SK-N-SH treated with all-trans-retinoic acid at 6 μM for 48 hours (cell line): ENCODE measurements around the gene PRRG2.

ENCODE experiments used
- ARNTL ChIP-seq: fragments of 450-650 bp; formaldehyde crosslinking; IDR thresholded peaks from 2 replicates; pipeline ENCODE4 v1.5.0; 2020; ENCODE audit warnings: low read depth, mild to moderate bottlenecking, moderate library complexity, borderline replicate concordance
- CREB5 ChIP-seq: fragments of 250-450 bp; sonication (Bioruptor Pico); IDR thresholded peaks from 2 replicates; pipeline ENCODE4 v1.5.1; 2020; ENCODE audit warnings: low read depth, mild to moderate bottlenecking, moderate library complexity
- CSRNP3 ChIP-seq: fragments of 250-450 bp; sonication (Bioruptor Pico); IDR thresholded peaks from 2 replicates; pipeline ENCODE4 v1.5.1; 2021; ENCODE audit warnings: mild to moderate bottlenecking, moderate library complexity
- ESRRG ChIP-seq: fragments of 250-450 bp; sonication (Bioruptor Pico); IDR thresholded peaks from 2 replicates; pipeline ENCODE4 v1.6.1; 2021; ENCODE audit warnings: mild to moderate bottlenecking
- GLIS3 ChIP-seq: fragments of 250-450 bp; sonication (Bioruptor Pico); IDR thresholded peaks from 2 replicates; pipeline ENCODE4 v1.5.0; 2020; ENCODE audit warnings: mild to moderate bottlenecking, moderate library complexity
- POU6F1 ChIP-seq: fragments of 250-450 bp; sonication (Bioruptor Pico); IDR thresholded peaks from 2 replicates; pipeline ENCODE4 v1.8.0; 2021; ENCODE audit warnings: low read depth, mild to moderate bottlenecking, moderate library complexity, borderline replicate concordance
- PPARA ChIP-seq: fragments of 250-450 bp; sonication (Bioruptor Pico); IDR thresholded peaks from 2 replicates; pipeline ENCODE4 v1.5.0; 2020; ENCODE audit warnings: mild to moderate bottlenecking, borderline replicate concordance
- RARB ChIP-seq: fragments of 250-450 bp; sonication (Bioruptor Pico); IDR thresholded peaks from 2 replicates; pipeline ENCODE4 v1.8.0; 2021; ENCODE audit warnings: mild to moderate bottlenecking, moderate library complexity
- ZFP3 ChIP-seq: fragments of 250-450 bp; sonication (Bioruptor Pico); IDR thresholded peaks from 2 replicates; pipeline ENCODE4 v1.5.0; 2020; ENCODE audit warnings: mild to moderate bottlenecking, moderate library complexity
- ZFP30 ChIP-seq: fragments of 450-650 bp; formaldehyde crosslinking; IDR thresholded peaks from 2 replicates; pipeline ENCODE4 v1.5.0; 2022; ENCODE audit warnings: mild to moderate bottlenecking, moderate library complexity
- ZNF565 ChIP-seq: fragments of 450-650 bp; formaldehyde crosslinking; conservative IDR thresholded peaks from 2 replicates; pipeline ENCODE4 v1.5.0; 2020; ENCODE audit warnings: low read depth, mild to moderate bottlenecking, moderate library complexity
- ZNF70 ChIP-seq: fragments of 450-650 bp; formaldehyde crosslinking; IDR thresholded peaks from 2 replicates; pipeline ENCODE4 v1.5.0; 2020; ENCODE audit warnings: mild to moderate bottlenecking, moderate library complexity
- ZNF8 ChIP-seq: fragments of 450-650 bp; formaldehyde crosslinking; IDR thresholded peaks from 2 replicates; pipeline ENCODE4 v1.5.0; 2020; ENCODE audit warnings: mild to moderate bottlenecking, moderate library complexity
- TF ChIP-seq, protein P1 (sequence below): fragments of 250-450 bp; sonication (Bioruptor Pico); IDR thresholded peaks from 2 replicates; pipeline ENCODE4 v1.8.0; 2020; ENCODE audit warnings: mild to moderate bottlenecking, moderate library complexity, borderline replicate concordance

- no peak for TF ChIP-seq ZFP30 (CRISPR knock-in tag)
- no peak for TF ChIP-seq ESRRG (CRISPR knock-in tag)
- no peak for TF ChIP-seq CREB5 (CRISPR knock-in tag)
- no peak for TF ChIP-seq ZNF565 (CRISPR knock-in tag)
- no peak for TF ChIP-seq GLIS3 (CRISPR knock-in tag)
- no peak for TF ChIP-seq ARNTL (CRISPR knock-in tag)
- no peak for TF ChIP-seq RARB (CRISPR knock-in tag)
- no peak for TF ChIP-seq ZFP3 (CRISPR knock-in tag)
- TF ChIP-seq POU6F1, result no peak
- TF ChIP-seq, protein P1, sequence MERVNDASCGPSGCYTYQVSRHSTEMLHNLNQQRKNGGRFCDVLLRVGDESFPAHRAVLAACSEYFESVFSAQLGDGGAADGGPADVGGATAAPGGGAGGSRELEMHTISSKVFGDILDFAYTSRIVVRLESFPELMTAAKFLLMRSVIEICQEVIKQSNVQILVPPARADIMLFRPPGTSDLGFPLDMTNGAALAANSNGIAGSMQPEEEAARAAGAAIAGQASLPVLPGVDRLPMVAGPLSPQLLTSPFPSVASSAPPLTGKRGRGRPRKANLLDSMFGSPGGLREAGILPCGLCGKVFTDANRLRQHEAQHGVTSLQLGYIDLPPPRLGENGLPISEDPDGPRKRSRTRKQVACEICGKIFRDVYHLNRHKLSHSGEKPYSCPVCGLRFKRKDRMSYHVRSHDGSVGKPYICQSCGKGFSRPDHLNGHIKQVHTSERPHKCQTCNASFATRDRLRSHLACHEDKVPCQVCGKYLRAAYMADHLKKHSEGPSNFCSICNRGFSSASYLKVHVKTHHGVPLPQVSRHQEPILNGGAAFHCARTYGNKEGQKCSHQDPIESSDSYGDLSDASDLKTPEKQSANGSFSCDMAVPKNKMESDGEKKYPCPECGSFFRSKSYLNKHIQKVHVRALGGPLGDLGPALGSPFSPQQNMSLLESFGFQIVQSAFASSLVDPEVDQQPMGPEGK (CRISPR knock-in tag), result no peak
- no peak for TF ChIP-seq ZNF70 (CRISPR knock-in tag)
- no peak for TF ChIP-seq PPARA
- TF ChIP-seq CSRNP3 (CRISPR knock-in tag), result no peak
- no peak for TF ChIP-seq ZNF8
These were observed 32.1 kb upstream of the PRRG2 start for GRCh38 chr19:49549045-49549444.
